Stimulated activated naive CD8-positive, alpha-beta T cell treated with anti-CD3 and anti-CD28 coated beads, Interleukin-15, Interleukin-2, amounts not matched to agents 100 ng/mL and 50 ng/mL, for 24 hours (primary cell): ENCODE data around the gene SARM1.
A peak's percentile ranks its signal among the peaks of the same experiment; 100 is the strongest.
"Not testable (repeated sequence)": the region's sequence is repeated elsewhere in the genome, so short reads cannot be mapped to it uniquely, and the experiment has no call there.

ENCODE experiments used
- H3K27ac Mint-ChIP-seq: one replicate; pipeline ENCODE4 v1.8.0; 2021; ENCODE audit warnings: mild to moderate bottlenecking, mixed read lengths
- H3K27me3 Mint-ChIP-seq: one replicate; pipeline ENCODE4 v1.8.0; 2021; ENCODE audit warnings: mixed read lengths
- H3K36me3 Mint-ChIP-seq: one replicate; pipeline ENCODE4 v1.8.0; 2021; ENCODE audit warnings: low read depth, mixed read lengths
- H3K4me1 Mint-ChIP-seq: one replicate; pipeline ENCODE4 v1.8.0; 2021; ENCODE audit warnings: low read depth, mixed read lengths
- H3K4me3 Mint-ChIP-seq: one replicate; pipeline ENCODE4 v1.8.0; 2021; ENCODE audit warnings: mild to moderate bottlenecking, mixed read lengths
- H3K9me3 Mint-ChIP-seq: one replicate; pipeline ENCODE4 v1.8.0; 2021; ENCODE audit warnings: mixed read lengths

SARM1 gene

GRCh38 chr17:28335959-28336871 lies 35.3 kb upstream of the SARM1 start:
- H3K4me3 Mint-ChIP-seq, result peak overlapping the region; percentile 90
- peak overlapping the region; percentile 89 for H3K27ac Mint-ChIP-seq
- peaks cover 1% of the 10 kb centered on the region for H3K36me3 Mint-ChIP-seq
- peaks cover 43% of the 10 kb centered on the region for H3K4me1 Mint-ChIP-seq
- no peaks in the 10 kb centered on the region for H3K27me3 Mint-ChIP-seq
- no peaks in the 10 kb centered on the region for H3K9me3 Mint-ChIP-seq

- Mint-ChIP-seq H3K36me3 (peaks cover 11% of the 10 kb centered on the region), H3K4me3 (no peak overlapping the region), H3K9me3 (no peaks in the 10 kb centered on the region), H3K27ac (no peak overlapping the region), H3K27me3 (no peaks in the 10 kb centered on the region), H3K4me1 (peaks cover 43% of the 10 kb centered on the region)
Measured at GRCh38 chr17:28338056-28338768, 33.3 kb upstream of the SARM1 start.

- not testable (repeated sequence) for H3K4me3 Mint-ChIP-seq, H3K27me3 Mint-ChIP-seq, H3K27ac Mint-ChIP-seq, H3K9me3 Mint-ChIP-seq
- Mint-ChIP-seq H3K36me3 (peaks cover 11% of the 10 kb centered on the region), H3K4me1 (peaks cover 41% of the 10 kb centered on the region)
Measured at GRCh38 chr17:28338769-28339212, 32.7 kb upstream of the SARM1 start.

GRCh38 chr17:28339431-28339830 lies 32.1 kb upstream of the SARM1 start:
- Mint-ChIP-seq H3K36me3 (peaks cover 11% of the 10 kb centered on the region), H3K27me3 (no peaks in the 10 kb centered on the region), H3K27ac (no peak overlapping the region), H3K4me1 (peaks cover 34% of the 10 kb centered on the region), H3K9me3 (no peaks in the 10 kb centered on the region), H3K4me3 (no peak overlapping the region)

- Mint-ChIP-seq H3K27me3 (no peaks in the 10 kb centered on the region), H3K27ac (no peak overlapping the region)
Measured at GRCh38 chr17:28340374-28340773, 31.1 kb upstream of the SARM1 start.

GRCh38 chr17:28341516-28341915 lies 30.0 kb upstream of the SARM1 start:
- no peak overlapping the region for H3K27ac Mint-ChIP-seq
- H3K4me3 Mint-ChIP-seq, result no peak overlapping the region
- peaks cover 21% of the 10 kb centered on the region for H3K4me1 Mint-ChIP-seq
- H3K9me3 Mint-ChIP-seq, result no peaks in the 10 kb centered on the region
- peaks cover 19% of the 10 kb centered on the region for H3K36me3 Mint-ChIP-seq
- H3K27me3 Mint-ChIP-seq, result no peaks in the 10 kb centered on the region

More at GRCh38 chr17:28340374-28340773, 31.1 kb upstream of the SARM1 start:
- Mint-ChIP-seq H3K4me3 (no peak overlapping the region), H3K36me3 (peaks cover 11% of the 10 kb centered on the region), H3K9me3 (no peaks in the 10 kb centered on the region), H3K4me1 (peaks cover 27% of the 10 kb centered on the region)

- Mint-ChIP-seq H3K27ac (no peak overlapping the region), H3K9me3 (no peaks in the 10 kb centered on the region), H3K27me3 (no peaks in the 10 kb centered on the region), H3K4me1 (peaks cover 13% of the 10 kb centered on the region), H3K4me3 (no peak overlapping the region), H3K36me3 (peaks cover 27% of the 10 kb centered on the region)
Measured at GRCh38 chr17:28342313-28342712, 29.2 kb upstream of the SARM1 start.

GRCh38 chr17:28343491-28343932 lies 28.0 kb upstream of the SARM1 start:
- Mint-ChIP-seq H3K27ac (no peak overlapping the region), H3K4me1 (peaks cover 1% of the 10 kb centered on the region), H3K27me3 (no peaks in the 10 kb centered on the region), H3K36me3 (peaks cover 35% of the 10 kb centered on the region), H3K4me3 (no peak overlapping the region), H3K9me3 (no peaks in the 10 kb centered on the region)

GRCh38 chr17:28344011-28344410 lies 27.5 kb upstream of the SARM1 start:
- Mint-ChIP-seq H3K9me3 (no peaks in the 10 kb centered on the region), H3K27me3 (no peaks in the 10 kb centered on the region), H3K27ac (no peak overlapping the region), H3K4me1 (no peaks in the 10 kb centered on the region), H3K36me3 (peaks cover 35% of the 10 kb centered on the region), H3K4me3 (no peak overlapping the region)

- Mint-ChIP-seq H3K4me3 (no peak overlapping the region), H3K27me3 (no peaks in the 10 kb centered on the region)
Measured at GRCh38 chr17:28344435-28344901, 27.0 kb upstream of the SARM1 start.

GRCh38 chr17:28345419-28346198 lies 25.9 kb upstream of the SARM1 start:
- no peaks in the 10 kb centered on the region for H3K27me3 Mint-ChIP-seq
- H3K27ac Mint-ChIP-seq, result no peak overlapping the region
- no peaks in the 10 kb centered on the region for H3K9me3 Mint-ChIP-seq
- H3K4me3 Mint-ChIP-seq, result no peak overlapping the region
- no peaks in the 10 kb centered on the region for H3K4me1 Mint-ChIP-seq
- peaks cover 44% of the 10 kb centered on the region for H3K36me3 Mint-ChIP-seq

More at GRCh38 chr17:28344435-28344901, 27.0 kb upstream of the SARM1 start:
- H3K4me1 Mint-ChIP-seq, result no peaks in the 10 kb centered on the region
- no peaks in the 10 kb centered on the region for H3K9me3 Mint-ChIP-seq
- H3K36me3 Mint-ChIP-seq, result peaks cover 35% of the 10 kb centered on the region
- no peak overlapping the region for H3K27ac Mint-ChIP-seq

GRCh38 chr17:28346199-28346580 lies 25.3 kb upstream of the SARM1 start:
- Mint-ChIP-seq H3K36me3 (peaks cover 48% of the 10 kb centered on the region), H3K4me3 (no peak overlapping the region), H3K27me3 (no peaks in the 10 kb centered on the region), H3K9me3 (no peaks in the 10 kb centered on the region), H3K4me1 (no peaks in the 10 kb centered on the region), H3K27ac (no peak overlapping the region)

- H3K9me3 Mint-ChIP-seq, result no peaks in the 10 kb centered on the region
- no peaks in the 10 kb centered on the region for H3K4me1 Mint-ChIP-seq
- H3K36me3 Mint-ChIP-seq, result peaks cover 52% of the 10 kb centered on the region
- H3K4me3 Mint-ChIP-seq, result no peak overlapping the region
- H3K27ac Mint-ChIP-seq, result no peak overlapping the region
- H3K27me3 Mint-ChIP-seq, result no peaks in the 10 kb centered on the region
Measured at GRCh38 chr17:28346746-28347246, 24.7 kb upstream of the SARM1 start.

GRCh38 chr17:28347261-28347891 lies 24.1 kb upstream of the SARM1 start:
- H3K9me3 Mint-ChIP-seq, result no peaks in the 10 kb centered on the region
- H3K27ac Mint-ChIP-seq, result no peak overlapping the region
- H3K4me1 Mint-ChIP-seq, result no peaks in the 10 kb centered on the region
- H3K36me3 Mint-ChIP-seq, result peaks cover 52% of the 10 kb centered on the region
- H3K27me3 Mint-ChIP-seq, result no peaks in the 10 kb centered on the region
- no peak overlapping the region for H3K4me3 Mint-ChIP-seq
